Thyroid gland (tissue), 4 donors: ENCODE results near the gene MISP.

Experiments
- CTCF ChIP-seq, 6 experiments: fragments of 200-600 bp in 3 of 6; fragments of 450-650 bp in 3 of 6; sonication (generic) in 3 of 6; IDR thresholded peaks; one replicate each; pipeline ENCODE4 v1.5.1; 2016 to 2019; ENCODE audit warnings: antibody characterized with exemption in 6 of 6, mild to moderate bottlenecking in 2 of 6, inconsistent platforms in 1 of 6, moderate library complexity in 1 of 6
- POLR2A ChIP-seq, 2 donors: fragments of 450-650 bp; IDR thresholded peaks; one replicate each; pipeline ENCODE4 v1.6.1; 2017; ENCODE audit warnings: antibody characterized with exemption in 2 of 2, mild to moderate bottlenecking in 2 of 2, moderate library complexity in 1 of 2

DNA sequence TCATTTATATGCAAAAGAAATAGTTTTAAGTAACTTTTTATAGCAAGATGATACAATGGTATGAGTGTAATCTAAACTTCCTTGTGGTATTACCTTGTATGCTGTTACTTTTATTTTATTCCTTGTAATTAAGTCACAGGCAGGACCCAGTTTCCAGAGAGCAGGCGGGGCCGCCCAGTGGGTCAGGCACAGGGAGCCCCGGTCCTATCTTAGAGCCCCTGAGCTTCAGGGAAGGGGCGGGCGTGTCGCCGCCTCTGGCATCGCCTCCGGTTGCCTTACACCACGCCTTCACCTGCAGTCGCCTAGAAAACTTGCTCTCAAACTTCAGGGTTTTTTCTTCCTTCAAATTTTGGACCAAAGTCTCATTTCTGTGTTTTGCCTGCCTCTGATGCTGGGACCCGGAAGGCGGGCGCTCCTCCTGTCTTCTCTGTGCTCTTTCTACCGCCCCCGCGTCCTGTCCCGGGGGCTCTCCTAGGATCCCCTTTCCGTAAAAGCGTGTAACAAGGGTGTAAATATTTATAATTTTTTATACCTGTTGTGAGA is 60.7 kb downstream of the MISP start:
- TF ChIP-seq CTCF (IDR thresholded peaks at IDR 0.05): no peak
- TF ChIP-seq POLR2A (IDR thresholded peaks at IDR 0.05): no peak
